Activated T-cell treated with anti-CD3 and anti-CD28 coated beads for 4 hours (primary cell): ENCODE results near the gene MAMDC2.

Experiments used
- DNase-seq: peaks from one replicate; pipeline ENCODE4 v3.0.0-alpha.2; 2020

The MAMDC2 gene

DNA sequence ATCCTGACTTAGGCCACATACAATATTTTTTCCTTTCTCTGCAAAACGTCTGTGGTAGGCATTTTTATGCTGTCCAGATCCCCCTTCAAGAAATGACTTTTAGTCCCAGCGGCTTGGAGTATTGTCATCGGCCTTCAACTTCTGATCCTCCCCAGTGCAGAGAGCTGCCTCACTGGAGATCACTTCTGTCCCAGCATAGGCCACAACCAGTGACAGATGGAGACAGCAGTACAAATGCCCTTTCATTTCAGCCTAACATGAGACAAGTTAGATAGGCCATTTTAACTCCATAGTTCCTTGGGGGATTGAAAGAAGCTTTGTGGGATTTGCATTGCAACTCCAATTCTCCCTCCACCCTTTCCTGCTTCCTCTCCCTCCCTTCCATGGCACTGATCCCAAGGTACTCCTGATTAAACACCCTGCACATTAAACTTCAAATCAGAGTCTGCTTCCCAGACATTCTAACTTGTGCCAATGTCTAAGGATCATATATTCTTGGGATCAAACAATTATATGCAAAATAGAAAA is 3.2 kb upstream of the MAMDC2 start:
- DNase-seq, result no peak

DNA sequence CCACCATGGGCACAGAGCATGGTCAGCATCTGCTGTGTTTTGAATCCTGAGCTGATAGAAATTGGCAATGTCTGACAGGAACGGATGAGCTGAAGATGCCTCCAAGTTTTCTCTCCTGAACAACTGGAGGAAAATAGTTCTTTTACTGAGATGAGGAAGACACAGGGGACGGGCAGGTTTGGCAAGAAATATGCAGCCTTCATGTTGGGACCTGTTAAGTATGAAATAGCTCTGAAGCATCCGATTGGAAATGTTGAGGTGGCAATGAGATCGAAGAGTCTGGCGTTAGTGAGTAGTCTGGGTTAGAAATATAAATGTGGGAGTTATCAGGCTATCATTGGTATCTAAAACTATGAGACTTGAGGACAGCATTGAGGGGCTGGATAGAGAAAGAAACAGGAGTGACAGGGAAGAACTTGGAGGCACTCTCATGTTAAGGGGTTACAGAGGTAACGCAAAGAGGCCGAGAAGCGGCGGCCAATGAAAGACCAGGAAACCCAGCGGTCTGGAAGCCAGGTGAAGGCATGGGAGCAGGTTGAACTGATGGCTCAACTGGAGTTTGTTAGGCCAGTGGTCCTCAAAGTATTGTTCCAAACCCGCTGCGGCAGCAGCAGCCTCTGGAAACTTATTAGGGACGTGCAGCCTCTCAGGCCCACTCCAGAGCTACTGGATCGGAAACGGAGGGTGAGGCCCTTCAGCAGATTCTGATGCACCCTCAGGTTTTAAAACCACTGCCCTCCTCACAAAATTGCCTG is 1.0 kb upstream of the MAMDC2 start:
- no peak for DNase-seq

DNA sequence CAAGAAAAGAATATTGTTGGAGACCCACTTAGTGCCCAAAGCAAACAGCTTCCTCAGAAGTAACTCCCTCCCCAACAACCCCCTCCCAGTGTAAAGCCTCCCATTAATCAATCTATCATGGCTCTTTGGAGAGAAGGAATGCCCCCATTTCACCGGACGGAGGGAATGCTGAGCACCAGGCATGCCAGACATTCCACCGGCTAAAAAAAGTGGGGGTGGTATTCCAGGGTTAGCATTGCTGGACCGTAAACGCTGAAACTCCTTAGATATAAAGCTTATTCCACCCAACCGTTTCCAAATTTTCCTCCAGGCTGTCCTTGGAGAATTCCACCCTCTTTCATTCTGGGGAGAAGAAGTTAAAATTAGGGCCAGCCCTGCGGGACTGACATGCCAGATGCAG is 363 bp upstream of the MAMDC2 start:
- no peak for DNase-seq

- DNase-seq, result no peak
Observed at GRCh38 chr9:70044490-70045307, 1.1 kb downstream of the MAMDC2 start.

DNA sequence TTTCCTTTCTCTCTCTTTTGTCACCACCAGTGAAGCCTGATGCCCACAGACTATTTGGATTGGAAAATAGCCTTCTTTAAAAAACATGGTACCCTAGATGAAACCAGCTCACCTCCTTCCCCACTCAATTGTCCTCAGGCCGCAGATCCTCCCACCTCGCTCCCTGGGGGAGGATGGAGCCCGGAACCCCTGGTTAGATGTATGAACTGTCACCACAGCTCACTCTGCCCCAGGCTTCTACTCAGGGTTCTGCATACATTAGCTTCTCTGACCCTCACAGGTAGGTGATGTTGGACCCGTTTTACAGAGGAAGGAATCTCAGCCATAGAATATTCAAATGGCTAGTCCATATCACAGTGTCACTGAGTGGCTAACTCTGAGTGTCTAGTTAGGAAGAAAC is 1.8 kb downstream of the MAMDC2 start:
- no peak for DNase-seq

- no peak for DNase-seq
Observed at GRCh38 chr9:70046274-70047070, 2.8 kb downstream of the MAMDC2 start.

GRCh38 chr9:70049236-70049635 is 5.6 kb downstream of the MAMDC2 start:
- DNase-seq, result no peak

- DNase-seq, result no peak
Observed at GRCh38 chr9:70049672-70050271, 6.1 kb downstream of the MAMDC2 start.

DNA sequence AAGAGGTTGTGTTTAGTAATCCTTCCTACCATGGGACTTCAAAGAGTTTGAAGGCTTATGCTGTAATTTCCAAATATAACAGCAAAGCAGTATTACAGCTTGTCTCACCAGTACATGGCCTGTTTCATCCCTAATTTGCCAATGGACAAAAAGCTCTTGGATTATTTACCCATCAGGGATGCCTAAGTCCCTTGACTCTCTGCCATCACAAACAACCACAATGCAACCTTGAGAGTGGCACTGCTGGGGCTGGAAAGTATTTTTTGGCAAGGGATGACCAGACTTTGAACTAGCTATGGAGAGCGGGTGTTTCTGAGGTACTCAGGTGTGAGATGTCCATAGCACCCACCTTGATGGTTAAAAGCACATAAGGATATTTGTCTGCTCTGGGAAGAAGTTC is 9.1 kb downstream of the MAMDC2 start:
- DNase-seq, result no peak

GRCh38 chr9:70053864-70054263 is 10.2 kb downstream of the MAMDC2 start:
- DNase-seq, result no peak

DNA sequence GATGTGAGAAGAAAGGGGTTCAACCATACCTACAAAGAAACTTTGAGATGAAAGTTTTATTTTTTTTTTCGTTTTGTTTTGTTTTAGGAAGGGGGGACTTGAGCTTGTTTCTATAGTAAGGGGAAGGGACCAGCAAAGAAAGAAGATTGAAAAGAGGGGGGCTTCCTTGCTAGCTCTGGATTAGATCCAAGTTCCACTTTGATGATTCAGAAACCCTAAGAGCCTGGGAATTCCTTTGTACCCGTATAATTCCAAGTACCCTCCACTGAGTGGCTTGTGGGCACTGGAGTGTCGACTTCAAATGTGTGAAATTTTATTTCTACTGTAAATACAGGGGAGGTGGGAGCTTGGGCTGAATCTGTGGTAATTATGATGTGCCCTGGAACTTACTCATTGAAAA is 10.9 kb downstream of the MAMDC2 start:
- no peak for DNase-seq

DNA sequence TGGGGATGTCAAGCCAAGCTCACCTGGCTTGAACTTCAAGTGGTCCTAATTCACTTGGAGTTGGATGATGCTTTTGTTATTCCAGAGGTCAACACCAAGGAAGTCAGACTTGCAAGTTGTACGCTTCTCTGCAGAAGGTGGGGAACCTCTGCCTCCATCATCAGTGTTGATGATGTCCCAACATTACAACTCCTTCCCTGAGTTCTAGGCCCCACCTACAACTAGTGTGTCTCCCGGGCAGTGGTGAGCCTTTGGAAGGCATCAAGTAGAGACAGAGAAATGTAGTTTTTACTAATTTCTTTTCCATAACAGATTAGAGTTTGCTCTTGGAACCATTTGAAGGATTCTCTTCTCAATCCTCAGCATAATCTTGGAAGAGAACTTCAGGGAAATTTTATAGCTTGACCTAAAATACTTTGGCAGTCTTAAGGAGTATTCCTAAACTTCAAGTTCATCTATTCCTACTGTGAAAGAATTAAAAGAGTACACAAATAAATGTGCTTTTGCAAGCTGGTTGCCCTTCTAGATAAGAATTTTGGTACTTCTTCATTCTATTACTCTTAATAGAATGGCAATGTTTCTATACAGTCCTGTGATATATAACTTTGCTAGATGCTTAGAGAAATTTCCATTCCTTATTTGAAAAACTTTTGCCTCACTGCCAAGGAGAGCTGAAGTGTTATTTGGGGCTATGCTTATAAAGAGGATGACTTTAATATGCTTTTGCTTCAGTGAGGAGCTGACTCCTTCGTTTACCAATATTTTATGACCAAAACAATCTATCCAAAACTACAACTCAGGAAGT is 12.0 kb downstream of the MAMDC2 start:
- no peak for DNase-seq

- DNase-seq, result no peak
Observed at GRCh38 chr9:70056211-70056944, 12.7 kb downstream of the MAMDC2 start.

DNA sequence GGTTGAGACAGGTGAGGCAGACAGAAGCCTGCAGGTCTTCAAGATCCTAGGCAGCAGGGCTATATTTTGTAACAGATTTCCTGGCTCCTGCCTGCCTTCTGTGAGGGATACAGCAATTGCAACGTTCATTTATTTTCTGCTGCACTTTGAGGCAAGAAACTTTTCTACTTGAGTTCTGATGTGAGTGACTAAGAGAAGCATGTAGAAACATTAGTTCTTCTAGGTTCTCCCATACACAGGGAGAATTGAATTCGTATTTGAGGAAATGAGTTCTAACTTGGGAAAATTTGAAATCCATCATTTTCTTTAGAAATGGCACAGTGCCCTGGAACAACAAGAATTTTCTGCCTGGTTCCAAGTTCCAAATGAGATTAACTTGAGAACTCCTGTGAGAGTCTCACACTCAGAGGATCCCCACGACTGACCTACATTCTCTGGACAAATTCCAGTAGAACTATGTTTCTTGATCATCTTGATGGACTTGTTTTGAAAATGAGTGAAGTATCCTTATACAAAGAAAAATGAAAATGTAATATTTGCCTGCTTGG is 15.0 kb downstream of the MAMDC2 start:
- no peak for DNase-seq

DNA sequence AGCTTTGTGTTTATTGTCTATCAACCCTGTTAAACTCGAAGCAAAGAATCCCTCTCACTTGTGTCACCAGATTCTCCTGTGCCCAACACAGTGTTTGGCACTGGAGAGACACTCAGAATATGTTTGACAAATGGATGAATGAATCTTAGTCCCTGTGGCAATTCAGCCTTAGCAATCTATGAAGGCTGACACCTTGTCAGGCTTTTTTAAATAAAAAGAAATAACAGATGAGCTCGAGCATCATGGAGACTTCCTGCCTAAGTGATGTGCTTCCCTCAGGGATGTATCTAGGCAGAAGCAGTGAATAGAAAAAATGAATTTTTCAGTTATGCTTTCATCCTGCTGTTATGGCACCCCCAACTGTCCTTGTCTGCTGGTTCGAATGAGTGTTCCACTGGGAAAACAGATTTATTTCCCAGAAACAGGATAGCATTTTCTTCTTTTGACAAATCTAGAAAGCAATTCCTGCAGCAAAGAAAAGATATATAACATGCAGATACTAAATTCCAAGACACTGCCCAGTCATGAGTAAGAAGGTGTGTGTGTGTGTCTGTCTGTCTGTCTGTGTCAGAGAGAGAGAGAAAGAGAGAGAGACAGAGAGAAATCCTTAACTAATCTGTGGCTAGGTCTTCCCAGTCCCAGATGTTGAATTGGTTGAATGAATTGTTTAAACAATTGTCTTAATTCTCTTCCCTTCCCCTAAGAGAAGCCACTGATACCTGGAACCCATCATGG is 16.7 kb downstream of the MAMDC2 start:
- no peak for DNase-seq

- DNase-seq, result no peak
Observed at GRCh38 chr9:70060883-70061507, 17.3 kb downstream of the MAMDC2 start.

- no peak for DNase-seq
Observed at GRCh38 chr9:70061776-70062175, 18.1 kb downstream of the MAMDC2 start.

GRCh38 chr9:70064496-70064895 is 20.8 kb downstream of the MAMDC2 start:
- DNase-seq, result no peak

- no peak for DNase-seq
Observed at GRCh38 chr9:70065572-70065971, 21.9 kb downstream of the MAMDC2 start.

DNA sequence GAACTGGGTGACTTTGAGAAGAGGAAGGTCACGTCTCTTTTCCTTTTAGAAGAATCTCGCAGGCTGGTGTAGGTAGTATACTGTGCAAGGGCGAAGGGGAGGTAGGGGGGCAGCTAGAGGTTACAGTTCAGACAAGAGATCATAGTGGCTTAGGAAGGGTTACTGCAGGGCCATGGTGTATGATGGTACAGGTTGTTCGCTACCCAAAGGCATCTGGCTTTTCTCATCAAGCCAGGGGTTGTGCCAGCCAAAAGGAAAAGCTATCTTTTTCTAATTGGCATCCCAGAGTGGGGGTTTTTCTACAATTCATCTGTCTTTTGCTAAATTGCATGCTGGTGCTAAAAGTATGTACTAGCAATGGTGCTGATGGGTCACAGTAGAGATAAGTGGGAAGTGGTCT is 22.8 kb downstream of the MAMDC2 start:
- DNase-seq, result no peak
